Uterine smooth muscle cell (primary cell): ENCODE measurements around the gene PDK2. TPM values are rescaled to one million over a fixed set of nuclear protein-coding genes. Genes with fewer than 3 reads are reported as not detected.

Experiments
- total RNA-seq: library from RNA; depleted of rRNA; stranded (reverse); fragments of >200 nt; gene quantifications from 2 replicates; pipeline ENCODE4 v1.2.3, GENCODE V29; 2014

Gene PDK2
- total RNA-seq = 7.5 and 11.7 TPM in 2 replicates

DNA sequence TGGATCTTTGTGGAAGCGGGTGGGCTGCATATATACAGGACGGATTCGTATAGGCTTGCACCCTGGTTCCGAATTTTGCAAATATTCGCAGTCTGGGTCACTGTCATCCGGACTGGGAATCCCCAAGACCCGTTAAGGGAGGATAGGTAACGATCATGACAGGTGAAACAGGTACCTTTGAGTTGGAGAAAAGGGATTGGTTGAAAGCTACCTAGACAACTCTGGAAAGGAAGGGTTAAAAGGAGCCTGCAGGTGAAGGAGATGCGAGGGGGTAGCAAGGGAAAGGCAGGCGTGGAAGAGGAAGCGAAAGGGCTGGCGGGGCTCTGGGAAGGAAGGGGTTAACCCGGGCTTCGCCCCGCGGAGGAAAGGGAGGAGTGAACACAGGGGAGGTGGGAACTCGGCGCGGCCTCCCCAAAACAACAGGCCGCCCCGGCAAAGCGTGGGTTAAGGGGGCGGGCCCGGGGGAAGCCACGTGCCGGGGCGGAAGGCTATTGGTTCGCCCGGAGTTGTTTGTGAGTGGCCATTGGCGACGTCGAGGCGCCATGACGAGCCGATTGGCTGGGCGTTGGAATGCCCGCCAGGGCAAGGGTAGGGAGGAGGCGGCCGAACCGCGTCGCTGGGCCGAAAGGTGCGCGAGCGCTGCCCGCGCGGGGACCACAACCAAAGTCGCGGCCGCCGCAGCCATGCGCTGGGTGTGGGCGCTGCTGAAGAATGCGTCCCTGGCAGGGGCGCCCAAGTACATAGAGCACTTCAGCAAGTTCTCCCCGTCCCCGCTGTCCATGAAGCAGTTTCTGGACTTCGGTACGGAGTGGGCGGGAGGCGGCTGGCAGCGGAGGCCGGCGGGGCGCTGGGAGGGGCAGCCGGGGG, at the start of gene PDK2:
Gene PDK2, plus strand, starts transcription at position 599 of the 867 bp plus-strand sequence. Its CDS starts 85 bp downstream, at position 684.

DNA sequence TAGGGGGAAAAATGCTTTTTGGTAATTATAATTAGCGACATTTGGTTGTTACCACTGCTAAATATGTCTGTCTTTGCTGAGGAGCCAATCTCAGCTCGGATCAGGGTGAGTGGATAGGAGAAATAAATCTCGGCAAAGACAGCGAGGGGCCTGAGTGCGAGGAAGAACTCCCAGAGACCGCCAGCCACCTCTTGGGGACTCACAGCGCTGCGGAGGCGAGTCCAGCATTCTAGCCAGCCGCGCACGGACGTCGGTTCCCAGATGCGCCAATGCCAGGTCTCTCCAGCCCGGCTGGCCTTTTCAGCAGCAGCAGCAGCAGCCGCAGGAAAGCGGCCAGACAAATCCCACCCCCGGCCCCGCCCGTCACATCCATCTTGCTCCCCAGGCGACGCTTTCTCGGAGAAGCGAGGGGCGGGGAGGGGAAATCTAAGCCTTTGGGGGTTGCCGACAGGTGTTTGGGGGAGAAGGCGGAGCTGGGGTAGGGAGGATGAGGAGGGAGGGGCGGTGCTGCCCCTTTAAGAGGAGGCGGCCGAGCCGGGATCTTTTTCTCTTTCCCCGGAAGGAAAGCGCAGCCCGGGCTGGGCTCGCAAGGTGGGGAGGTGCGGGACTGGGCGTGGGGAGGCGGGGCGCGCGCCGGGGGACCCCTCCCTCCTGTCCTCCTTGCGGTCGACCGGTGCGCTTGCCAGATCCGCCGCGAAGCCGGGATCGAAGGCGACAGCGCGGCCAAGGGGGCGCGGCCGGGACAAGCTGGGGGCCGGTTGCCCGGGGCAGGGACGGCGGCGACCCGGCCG, 39.5 kb upstream of the PDK2 start, which contains the start of gene ITGA3:
Gene ITGA3, plus strand, starts transcription at position 685 of the 791 bp plus-strand sequence. CDS start 330 bp downstream, outside the sequence.

DNA sequence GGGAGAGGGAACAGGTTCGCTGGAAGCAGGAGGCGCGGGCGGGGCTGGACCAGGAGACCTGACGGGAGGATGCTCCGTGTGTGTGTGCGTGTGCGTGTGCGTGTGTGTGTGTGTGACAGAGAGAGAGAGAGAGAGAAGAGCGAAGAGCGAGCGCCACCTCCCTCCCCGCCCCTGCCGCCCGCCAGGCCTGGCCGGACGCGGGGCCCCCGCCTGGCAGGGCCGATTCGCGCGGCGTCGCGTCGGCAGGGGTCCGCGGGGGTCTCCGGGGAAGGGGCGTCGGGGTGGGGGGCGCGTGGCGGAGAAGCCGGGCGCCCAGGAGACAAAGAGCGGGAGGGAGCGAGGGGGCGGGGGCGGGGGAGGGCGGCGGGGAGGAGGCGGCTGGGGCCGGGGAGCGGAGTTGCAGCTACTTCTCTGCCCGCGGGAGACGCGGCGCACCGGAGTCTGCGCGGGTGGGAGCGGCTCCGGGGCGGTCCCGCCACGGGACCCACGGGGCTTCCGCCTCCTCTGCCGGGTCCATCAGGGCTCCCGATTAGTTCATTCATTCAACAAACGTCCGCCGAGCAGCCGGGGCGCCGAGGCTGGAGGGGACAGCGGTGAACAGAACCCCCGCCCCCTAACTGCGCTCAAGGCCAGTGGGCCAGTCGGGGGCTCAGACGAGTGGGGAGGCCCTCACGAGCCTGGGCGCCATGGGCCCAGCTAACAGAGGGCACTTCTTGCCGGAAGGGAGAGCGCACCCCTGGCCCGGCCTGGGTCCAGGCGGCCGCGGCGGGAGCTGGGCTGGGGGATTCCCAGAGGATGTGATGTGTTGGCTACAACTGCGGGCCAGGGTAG, 34.8 kb downstream of the PDK2 start, which contains the start of gene SAMD14:
Gene SAMD14, minus strand, starts transcription at position 433 of the 831 bp plus-strand sequence. CDS start 5,201 bp downstream, outside the sequence.

DNA sequence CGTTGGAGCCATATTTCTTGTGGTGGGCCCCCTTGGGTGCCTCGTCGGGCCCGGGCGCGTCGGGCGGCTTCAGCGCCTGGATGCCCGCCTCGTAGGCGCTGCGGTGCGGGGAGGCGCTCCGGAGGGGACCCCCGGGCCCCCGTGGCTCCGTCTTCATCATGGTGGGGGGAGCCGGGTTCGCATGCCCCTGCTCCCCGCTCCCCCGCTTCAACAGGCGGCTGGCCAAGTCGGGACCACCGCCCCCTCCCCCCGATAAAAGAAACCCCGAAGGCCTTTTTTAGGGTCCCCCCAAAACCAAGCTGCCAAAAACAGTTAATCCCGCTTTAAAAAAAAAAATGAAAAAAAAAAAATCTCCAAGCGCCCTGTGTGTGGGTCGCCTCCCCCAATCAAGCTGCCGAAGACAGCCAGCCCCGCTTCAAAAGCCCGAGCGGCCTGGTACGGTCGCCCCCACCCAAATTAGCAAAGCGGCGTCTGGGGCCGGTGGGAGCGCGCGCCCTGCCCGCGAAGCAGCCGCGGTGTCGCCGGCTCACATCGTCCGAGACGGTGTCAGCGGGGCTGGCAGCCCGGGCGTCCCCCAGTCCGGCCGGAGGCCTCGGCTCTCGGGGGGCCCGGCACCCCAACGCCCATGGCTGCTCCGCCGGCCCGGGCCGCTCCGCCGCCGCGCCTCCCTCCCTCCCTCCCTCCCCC, 55.3 kb downstream of the PDK2 start, which contains the start of gene PPP1R9B:
Gene PPP1R9B, minus strand, starts transcription at position 324 of the 687 bp plus-strand sequence. Its CDS starts 164 bp downstream, at position 160.

Other genes starting within 250 kb of the PDK2 start
- gene TAC4, start 247.3 kb upstream of the PDK2 start, total RNA-seq = not detected in 2 replicates
- not detected in 2 replicates for gene DLX4, start 126.2 kb upstream of the PDK2 start, total RNA-seq
- not detected in 2 replicates for gene DLX3, start 100.1 kb upstream of the PDK2 start, total RNA-seq
- 208 and 211 TPM in 2 replicates for gene ITGA3, start 39.2 kb upstream of the PDK2 start, total RNA-seq
- gene SAMD14, start 34.8 kb downstream of the PDK2 start, total RNA-seq = 1.7 and 1.8 TPM in 2 replicates
- gene PPP1R9B, start 55.3 kb downstream of the PDK2 start, total RNA-seq = 43.4 and 45.0 TPM in 2 replicates
- 0.33 and 1.9 TPM in 2 replicates for gene SGCA, start 70.7 kb downstream of the PDK2 start, total RNA-seq
- gene COL1A1, start 106.3 kb downstream of the PDK2 start, total RNA-seq = 570 and 2,151 TPM in 2 replicates
- not detected in 2 replicates for gene TMEM92, start 179.1 kb downstream of the PDK2 start, total RNA-seq